GM21529 (cell line): ENCODE measurements around the gene TMEM200B.
"Not testable (repeated sequence)": the region's sequence is repeated elsewhere in the genome, so short reads cannot be mapped to it uniquely, and the experiment has no call there.

Source experiments
- ATAC-seq: cut with Tn5 transposase; IDR thresholded peaks from one replicate; pipeline ENCODE4 v1.9.1; 2021; ENCODE audit not compliant: unreplicated experiment

Gene TMEM200B

DNA sequence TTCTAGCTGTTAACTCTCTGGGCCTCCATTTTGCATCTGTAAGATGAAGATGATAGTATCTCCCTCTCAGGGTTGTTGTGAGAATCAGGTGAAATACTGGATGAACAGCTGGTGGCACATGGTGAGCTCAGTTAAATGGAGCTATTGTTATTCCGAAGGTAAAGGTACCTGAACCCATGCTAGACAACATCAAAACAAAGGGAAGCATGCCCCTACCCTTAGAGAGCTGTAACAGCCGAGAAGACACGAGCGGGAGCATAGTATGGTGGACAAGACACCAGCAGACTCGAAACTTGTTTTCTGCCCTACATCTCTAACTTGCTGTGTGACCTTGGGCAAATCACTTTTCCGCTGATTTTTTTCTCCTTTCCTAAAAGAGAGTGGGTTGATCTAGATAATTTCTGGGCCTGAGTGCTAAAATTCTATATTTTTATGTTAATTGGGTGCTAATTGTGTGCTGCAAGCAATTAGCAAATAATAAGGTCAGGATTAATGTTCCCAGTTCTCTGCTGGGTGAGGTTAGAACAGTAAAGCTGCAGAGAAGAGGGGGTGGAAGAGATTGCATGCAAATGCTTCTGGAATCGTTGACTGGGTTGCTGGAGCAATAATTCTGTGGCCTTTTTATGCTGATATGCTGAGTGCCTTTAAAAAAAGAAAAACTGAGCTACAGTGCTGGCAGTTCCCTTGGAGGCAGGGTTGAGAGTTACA, 10.8 kb downstream of the TMEM200B start:
- no peak for ATAC-seq

DNA sequence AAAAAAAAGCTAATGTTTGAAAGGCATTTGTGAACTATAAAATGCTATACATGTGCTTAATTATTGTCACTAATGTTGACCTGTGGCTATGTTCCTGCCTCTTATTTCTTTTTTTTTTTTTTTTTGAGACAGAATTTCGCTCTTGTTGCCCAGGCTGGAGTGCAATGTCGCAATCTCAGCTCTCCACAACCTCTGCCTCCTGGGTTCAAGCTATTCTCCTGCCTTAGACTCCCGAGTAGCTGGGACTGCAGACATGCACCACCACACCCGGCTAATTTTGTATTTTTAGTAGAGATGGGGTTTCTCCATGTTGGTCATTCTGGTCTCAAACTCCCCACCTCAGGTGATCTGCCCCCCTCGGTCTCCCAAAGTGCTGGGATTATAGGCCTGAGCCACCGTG, 15.7 kb downstream of the TMEM200B start:
- not testable (repeated sequence) for ATAC-seq

DNA sequence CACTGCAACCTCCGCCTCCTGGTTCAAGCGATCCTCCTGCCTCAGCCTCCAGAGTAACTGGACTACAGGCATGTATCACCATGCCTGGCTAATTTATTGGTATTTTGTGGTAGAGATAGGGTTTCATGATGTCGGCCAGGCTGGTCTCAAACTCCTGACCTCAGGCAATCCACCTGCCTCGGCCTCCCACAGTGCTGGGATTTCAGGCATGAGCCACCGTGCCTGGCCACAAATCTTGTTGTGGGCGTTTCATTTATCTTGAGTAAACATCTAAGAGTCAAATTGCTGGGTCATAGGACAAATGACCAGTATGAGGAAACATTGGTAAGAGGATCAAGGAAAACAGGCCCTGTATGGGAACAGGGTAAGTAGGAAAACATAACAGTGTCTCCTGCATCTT, 17.9 kb downstream of the TMEM200B start:
- ATAC-seq: no peak

DNA sequence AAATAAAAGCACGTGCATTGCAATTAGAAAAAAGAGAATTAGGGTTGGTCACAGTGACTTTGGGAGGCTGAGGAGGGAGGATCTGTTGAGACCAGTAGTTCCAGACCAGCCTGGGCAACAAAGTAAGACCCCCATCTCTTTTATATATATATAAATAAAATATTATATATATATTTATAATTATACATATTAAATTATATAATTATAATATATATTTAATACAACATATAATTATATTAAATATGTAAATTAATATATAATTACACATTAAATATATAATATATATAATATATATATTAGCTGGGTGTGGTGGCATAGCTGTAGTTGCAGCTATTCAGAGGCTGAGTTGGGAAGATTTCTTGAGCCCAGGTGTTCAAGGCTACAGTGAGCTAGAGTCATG, 23.2 kb downstream of the TMEM200B start:
- ATAC-seq: no peak

- ATAC-seq: no peak
These were observed 24.4 kb downstream of the TMEM200B start for GRCh38 chr1:29099286-29099685.

DNA sequence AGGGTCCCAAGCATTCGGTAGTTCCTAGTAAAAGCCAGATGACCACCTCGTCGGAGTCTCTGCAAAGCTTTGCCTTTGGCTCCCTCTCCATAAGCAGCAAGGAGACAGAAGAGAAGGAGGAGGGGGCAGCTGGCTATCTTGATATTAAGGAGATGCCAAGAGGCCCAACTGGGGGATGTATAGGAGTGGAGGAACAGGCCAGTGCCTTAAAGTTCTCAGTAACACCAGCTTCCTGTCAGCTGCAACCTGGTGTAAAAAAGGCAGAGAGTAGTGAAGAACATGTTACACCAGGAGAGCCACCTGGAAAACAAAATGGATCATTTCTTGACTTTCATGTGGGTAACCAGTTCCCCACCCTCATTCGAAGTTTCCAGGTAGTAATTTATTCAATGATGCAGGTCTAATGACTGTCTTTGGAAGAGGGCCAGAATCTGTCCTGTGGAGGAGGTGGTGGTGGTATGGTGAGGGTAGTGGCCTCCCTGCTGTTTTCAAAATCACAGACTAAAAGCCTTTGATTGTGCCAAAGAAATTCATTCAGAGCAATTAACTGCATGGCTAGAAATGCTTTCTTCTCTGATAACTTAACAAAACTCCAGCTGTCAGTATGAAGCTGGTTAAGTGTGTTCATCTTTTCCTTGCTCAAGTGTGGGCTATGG, 27.3 kb downstream of the TMEM200B start:
- no peak for ATAC-seq

DNA sequence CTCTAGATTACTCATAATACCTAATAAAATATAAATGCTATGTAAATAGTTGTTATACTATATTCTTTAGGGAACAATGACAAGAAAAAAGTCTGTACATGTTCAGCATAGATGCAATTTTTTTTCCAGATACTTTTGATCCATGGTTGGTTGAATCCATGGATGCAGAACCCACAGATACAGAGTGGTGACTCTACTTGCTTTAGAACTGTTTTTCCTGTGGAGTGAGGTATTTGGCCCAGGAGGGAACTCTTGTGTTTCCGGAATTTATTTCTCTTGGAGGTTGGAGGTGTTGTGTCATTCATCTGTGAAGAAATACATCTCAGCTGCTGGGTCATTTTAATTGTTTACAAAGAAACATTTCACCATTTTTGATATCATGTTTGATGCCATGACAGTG, 28.7 kb downstream of the TMEM200B start:
- ATAC-seq: no peak

- ATAC-seq: no peak
These were observed 29.3 kb downstream of the TMEM200B start for GRCh38 chr1:29094433-29094832.

DNA sequence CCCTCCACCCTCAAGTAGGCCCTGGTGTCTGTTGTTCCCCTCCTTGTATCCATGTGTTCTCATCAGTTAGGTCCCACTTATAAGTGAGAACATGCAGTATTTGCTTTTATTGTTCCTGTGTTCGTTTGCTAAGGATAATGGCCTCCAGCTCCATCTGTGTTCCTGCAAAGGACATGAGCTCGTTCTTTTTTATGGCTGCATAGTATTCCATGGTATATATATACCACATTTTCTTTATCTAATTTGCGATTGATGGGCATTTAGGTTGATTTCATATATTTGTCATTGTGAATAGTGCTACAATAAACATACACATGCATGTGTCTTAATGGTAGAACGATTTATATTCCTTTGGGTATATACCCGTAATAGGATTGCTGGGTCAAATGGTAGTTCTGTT, 31.0 kb downstream of the TMEM200B start:
- not testable (repeated sequence) for ATAC-seq

DNA sequence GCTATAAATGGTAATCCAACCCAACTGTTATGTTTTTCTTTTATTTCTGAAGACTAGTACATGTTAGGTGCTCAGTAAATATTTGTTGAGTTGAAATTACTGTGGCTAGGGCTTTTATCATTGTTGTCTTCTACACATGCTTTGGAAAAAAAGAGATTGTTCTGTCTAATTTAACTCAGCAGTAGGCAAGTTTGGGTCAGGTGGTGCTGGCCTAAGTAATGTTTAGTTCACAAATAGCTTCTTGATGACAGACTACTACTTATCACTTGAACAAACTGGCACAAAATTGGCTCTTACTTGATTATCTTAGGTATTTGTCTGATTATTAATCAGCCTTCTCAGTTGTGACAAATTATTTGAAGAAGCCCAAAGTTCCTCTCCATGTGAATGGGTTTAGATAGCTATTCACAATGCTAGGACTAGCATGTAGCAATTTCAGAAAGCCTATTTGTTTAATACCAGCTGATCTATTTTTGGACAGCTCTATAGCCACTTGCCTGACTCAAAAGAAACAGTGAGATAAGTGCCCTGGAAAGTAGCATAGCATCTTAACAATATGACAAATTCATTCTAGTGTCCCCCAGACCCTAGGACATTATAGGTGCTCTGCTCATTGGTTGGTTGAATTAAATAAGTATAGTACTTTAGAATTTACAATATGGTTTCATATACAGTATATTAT, 32.6 kb downstream of the TMEM200B start:
- no peak for ATAC-seq

DNA sequence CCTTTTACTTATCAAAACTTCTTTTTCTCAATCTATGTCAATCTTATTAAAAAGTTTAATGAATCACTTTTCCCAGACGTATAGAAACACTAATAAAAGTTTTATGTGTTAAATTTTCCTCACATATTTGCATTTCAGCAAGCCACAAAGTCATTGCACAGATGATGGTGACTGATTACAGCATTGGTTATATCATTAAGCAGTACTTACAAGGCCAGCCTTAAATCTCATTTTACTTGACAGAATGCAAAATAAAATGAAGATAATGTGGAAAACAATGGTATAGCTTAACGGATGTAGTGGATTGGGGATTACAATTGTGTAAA, 39.5 kb downstream of the TMEM200B start:
- no peak for ATAC-seq

DNA sequence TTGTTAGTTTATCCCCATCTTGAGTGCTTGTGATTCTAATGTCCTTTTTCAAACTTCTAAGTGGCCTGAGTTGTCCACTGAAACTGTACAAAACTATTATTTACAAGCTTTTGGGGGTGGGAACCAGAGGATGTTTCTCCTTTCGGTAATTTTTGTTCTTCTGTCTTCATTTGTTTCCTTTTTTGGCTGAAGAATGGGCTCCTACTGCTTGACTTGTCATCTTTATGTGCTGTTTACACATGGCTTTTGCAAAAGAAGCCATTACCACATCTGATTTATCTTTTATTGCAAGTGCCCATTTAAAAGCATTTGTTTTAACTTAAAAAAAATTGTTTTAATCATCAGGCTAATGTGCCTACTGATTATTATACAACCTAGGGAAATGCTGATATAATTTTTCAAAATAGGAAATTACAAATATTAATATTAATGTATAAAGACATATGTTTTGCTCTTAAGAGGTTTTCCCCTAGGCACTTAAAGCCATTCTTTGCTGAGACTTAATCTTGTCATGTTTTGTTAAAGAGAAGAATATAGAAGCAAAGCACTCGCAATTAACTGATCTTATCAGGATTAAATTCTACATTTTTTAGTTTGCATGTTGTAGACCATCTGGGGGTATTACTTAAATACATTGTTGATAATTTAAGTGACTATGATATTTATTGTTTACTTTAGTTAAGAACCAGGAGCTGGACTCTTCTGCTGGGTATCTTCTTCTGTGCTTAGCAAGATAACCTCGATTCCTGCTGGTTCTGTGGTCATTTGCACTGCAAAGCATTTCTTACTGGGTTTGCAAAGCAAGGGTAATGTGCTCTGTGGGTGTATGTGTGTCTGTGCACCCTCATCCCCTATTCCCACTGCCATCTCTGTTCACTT, 40.1 kb downstream of the TMEM200B start:
- no peak for ATAC-seq

GRCh38 chr1:29082519-29082918, 41.2 kb downstream of the TMEM200B start:
- ATAC-seq: no peak

GRCh38 chr1:29081201-29081600, 42.5 kb downstream of the TMEM200B start:
- no peak for ATAC-seq

DNA sequence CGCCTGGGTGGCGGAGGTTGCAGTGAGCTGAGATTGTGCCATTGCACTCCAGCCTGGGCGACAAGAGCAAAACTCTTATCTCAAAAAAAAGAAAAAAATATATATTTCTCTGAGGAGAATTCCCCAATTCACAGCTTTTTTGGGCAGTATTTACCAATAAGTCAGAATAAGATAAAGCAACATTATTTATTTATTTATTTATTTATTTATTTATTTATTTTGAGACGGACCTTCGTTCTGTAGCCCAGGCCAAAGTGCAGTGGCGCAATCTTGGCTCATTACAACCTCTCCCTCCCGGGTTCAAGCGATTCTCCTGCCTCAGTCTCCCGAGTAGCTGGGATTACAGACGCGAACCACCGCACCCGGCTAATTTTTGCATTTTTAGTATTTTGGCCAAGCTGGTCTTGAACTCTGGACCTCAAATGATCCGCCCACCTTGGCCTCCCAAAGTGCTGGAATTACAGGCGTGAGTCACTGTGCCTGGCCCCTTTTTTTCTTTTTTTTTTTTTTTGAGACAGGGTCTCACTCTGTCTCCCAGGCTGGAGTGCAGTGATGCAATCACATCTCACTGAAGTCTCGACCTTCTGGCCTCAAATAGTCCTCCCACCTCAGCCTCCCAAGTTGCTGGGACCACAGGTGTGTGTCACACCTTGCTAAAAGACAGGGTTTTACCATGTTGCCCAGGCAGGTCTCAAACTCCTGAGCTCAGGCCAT, 43.6 kb downstream of the TMEM200B start:
- not testable (repeated sequence) for ATAC-seq

DNA sequence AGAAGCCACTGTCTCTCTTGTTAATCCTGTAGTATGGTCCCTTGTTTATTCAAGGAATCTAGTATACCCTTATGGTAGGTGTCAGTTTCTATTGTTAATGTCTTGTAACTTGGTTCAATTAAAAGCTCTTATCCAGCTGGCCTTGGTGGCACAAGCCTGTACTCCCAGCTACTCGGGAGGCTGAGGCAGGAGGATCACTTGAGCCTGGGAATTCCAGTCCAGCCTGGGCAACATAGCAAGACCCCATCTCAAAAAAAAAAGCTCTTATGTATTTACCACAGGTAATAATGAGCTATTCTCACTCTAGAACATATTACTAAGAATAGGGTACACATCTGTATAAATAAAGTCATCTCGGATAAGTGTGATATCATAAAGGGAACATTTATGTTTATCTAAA, 46.5 kb downstream of the TMEM200B start:
- ATAC-seq: no peak
